ENCODE measurements around the gene TMEM63C.

TMEM63C gene, protein sequence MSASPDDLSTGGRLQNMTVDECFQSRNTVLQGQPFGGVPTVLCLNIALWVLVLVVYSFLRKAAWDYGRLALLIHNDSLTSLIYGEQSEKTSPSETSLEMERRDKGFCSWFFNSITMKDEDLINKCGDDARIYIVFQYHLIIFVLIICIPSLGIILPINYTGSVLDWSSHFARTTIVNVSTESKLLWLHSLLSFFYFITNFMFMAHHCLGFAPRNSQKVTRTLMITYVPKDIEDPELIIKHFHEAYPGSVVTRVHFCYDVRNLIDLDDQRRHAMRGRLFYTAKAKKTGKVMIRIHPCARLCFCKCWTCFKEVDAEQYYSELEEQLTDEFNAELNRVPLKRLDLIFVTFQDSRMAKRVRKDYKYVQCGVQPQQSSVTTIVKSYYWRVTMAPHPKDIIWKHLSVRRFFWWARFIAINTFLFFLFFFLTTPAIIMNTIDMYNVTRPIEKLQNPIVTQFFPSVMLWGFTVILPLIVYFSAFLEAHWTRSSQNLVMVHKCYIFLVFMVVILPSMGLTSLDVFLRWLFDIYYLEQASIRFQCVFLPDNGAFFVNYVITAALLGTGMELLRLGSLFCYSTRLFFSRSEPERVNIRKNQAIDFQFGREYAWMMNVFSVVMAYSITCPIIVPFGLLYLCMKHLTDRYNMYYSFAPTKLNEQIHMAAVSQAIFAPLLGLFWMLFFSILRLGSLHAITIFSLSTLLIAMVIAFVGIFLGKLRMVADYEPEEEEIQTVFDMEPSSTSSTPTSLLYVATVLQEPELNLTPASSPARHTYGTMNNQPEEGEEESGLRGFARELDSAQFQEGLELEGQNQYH

DNA sequence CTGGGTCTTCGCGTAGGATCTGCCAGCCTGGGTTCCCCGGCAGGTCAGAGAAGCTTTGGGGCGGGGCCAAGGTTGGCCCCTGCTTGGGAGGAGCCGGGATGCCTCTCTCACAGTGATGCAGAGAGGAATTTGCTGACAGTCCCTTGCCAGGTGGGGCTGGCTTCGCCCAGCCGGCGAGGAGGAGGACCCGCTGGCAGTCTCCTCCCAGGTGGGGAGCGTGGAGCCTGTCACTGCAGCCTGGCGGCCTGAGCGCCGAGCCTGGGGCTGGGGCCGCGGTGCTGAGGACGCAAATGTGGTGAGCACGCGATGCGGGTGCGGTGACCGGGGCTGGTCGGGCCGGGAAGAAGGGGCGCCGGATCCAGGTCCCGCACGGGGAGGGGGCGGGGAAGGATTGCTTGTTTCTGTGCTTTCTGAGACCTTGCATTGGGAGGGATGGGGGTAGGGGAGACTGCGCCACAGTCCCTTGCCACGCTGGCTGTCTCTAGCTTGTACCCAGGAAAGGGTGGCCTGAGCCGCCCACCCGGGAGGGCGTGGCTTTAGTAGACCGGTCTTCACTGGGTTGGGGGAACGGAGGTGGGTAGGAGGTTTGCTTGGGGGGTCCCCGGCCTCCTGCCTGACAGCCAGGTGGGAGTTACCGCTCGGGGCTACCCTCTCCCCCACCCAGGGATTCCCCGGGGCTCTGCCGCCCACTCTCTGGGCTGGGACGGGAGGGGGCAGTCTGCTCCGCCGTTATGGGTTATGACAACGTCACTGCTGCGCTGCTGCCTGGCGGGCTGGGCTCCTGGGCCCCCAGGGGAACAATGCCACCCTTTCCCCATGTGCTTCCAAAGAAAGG, at the start of gene TMEM63C:
Gene TMEM63C, plus strand, starts transcription at position 196 of the 835 bp plus-strand sequence. CDS start 37,016 bp downstream, outside the sequence.
- DNase-seq (ENCODE audit: low read depth) = no peak

DNA sequence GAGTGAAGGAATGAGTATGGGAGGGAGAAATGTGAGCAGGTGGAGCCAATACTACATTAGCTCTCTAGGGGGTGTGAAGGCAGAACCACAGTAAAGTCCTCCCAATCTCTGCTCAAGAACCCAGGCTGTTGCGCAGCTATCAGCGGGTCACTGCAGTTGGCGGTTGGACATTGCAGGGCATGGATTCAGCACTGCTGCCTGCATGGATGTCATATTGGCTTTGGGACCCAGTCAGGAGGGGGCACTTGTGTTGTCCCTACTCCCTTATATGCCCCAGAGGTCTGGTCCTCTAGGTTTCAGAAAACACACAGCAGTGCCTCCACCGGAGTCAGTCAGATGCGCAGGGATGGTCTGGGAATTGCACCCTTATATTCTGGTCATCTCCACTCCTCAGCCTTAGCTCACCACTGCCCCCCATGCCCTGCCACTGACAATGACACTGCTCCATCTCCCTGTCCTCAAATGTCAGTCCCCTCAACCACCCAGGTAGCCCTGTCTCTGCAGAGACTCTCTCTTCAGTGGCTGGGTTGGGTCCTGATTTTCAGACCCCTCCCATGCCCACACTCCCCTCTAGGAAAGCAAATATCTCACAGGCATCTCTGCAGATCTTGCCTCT, 49.6 kb upstream of the TMEM63C start:
- DNase-seq (ENCODE audit: low read depth) = no peak

DNA sequence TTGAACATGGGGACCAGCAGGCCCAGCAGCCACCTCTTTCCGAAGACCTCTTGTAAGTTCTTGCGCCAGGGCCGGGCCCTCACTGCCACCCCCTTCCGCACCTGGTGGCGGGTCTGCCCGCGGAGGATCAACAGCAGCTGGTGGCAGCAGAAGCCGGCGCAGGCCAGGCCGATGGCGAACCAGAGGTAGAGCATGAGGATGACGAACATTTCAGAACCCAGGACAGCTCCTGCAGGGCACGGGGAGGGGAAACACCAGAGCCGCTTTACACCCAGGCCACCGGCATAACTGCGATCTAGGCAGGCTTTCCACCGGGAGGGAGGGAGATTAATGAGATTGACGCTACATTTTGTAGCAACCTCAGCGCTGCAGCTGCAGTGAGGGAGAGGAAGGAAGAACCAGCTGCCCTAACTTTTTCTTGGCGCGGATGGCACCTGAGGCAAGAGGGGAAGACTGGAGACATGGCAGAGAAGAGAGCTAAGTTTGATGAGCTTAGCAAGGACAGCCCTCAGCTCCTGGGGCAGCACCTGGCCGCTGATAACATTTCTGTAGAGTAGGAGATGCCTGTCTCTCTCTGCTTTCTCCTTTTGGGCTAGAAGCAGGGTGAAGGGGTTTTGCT, 47.8 kb upstream of the TMEM63C start:
- no peak for DNase-seq (ENCODE audit: low read depth)

DNA sequence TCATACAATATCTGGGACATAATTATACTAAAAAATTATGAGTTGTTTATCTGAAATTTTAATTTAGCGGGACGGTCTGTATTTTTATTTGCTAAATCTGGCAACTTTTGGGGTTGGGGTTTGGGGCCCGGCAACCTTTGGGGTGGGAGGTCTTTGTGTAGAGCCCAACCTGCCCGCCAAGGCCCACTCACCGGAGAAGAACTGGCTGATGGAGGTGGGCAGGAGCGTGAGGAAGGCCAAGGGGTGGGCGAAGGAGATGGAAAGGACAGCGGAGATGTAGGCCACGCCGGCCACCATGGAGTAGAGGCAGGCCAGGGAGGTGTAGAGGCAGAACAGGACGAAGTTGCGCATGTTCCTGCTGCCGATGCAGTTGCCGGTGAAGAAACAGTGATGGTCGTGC, 42.6 kb upstream of the TMEM63C start:
- no peak for DNase-seq (ENCODE audit: low read depth)

DNA sequence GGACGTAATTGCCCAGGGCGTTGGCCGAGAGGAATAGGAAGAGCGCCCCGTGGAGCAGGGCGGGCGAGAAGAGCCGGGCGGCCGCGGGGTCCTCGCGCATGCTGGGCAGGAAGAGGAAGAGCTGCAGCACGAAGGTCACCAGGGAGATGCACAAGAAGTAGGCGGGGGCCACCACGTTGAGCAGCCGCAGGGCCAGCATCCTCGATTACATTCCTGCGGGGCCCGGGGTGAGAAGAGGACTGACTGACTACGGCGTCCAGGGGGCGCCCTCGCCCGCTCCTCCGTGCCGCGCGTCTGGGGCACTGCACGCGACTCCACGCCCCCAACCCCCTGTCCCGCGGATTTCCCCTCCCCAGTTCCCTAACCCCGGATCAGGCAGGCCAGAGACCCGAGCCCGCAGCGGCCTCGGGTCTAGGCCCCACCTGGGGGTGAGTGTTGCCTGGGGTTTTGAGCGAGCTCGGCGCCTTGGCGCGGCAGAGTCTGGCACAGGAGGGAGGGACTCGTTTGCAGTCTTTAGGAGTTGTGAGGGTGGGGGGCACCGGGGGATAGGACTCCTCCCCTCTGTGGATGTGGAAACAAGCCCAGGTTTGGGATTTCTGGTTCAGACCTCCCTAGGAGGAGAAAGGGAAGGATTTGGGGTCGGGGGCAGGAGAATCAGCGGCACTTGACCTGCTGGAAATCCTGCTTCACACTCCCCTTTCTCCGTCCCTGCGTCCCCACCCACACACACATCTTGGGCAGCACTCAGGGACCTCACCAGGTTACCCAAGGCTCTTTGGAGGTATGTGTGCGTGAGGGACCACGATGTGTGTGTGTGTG, 41.8 kb upstream of the TMEM63C start:
- no peak for DNase-seq (ENCODE audit: low read depth)

DNA sequence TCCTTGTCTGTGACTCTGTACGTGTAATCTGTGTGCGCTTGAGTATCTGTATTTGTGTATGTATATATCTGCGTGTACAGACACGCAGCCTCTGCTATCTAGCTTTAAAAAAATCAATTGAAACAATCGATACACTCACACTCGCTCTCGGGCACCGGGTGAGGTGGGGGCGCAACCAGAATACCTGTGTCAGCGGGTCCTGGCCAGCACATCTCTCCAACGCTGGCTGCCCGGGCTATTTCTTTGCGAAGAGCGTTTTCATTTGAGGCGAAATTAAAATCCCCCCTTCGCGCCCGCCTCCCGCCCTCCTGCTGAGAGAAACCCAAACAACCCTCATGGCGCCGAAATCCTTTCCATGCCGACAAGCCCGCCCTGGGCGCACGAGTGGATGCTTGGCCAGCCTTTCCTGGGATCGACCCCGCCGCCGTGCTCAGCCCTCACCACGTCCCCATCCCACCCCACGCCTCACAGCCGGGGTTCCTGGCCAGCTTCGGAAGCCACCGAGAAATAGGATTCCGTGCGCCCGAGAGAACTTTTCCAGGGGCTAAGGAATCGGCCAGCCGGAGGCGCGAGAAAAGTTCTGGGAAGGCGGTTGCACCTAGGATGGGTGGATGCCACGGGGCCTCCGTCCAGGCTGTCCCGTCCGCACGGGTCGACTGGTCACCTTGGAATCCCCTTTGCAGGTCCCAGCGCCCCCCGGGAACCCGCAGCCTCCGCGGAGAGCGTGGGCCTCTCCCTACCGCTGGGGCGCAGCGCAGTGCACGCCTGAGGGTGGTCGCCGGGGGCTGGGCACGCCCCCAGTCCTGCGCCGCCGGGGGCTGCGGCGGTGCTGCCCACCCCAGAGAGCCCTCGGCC, 41.0 kb upstream of the TMEM63C start:
- DNase-seq (ENCODE audit: low read depth) = no peak

DNA sequence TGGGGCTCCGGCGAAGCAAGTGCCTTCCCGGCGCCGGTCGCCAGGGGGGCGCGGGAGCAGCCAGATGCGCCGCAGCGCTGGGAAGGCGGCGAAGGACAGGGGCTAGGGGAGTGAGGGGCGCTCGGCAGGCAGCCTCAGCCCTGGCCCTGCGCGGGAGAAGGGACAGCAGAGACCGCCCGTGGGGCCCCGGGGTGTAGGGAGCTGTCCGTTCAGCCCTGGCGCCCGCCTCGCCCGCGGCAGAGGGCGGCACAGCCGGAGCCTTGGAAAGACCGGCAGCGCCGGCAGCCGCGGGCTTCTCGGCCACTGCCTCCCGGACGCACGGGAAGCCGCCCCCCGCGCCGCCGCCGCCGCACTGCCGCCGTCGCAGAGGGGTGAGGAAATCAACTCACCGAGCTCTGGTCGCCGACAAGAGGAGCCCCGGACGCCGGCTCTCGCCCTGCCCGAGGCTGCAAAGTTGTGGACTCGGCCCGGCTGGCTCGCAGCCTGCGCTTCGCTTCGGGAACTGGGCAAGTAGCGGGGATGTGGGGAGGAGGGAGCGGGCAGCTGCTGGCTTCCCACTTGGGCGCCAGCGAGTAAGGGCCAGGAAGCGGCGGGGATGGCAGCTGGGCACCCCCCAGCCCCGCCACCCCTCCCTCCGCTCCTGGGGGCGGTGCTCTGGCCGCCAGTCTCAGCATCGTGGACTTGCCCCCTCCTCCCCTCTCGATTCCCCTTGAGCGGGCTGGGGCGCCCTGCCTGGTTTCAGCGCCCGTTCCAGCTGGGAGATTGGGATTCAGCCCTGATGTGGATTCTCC, 40.2 kb upstream of the TMEM63C start, which contains the start of gene ZDHHC22:
Gene ZDHHC22, minus strand, starts transcription at position 578 of the 791 bp plus-strand sequence. CDS start 2,053 bp downstream, outside the sequence.
- DNase-seq (ENCODE audit: low read depth) = no peak

DNA sequence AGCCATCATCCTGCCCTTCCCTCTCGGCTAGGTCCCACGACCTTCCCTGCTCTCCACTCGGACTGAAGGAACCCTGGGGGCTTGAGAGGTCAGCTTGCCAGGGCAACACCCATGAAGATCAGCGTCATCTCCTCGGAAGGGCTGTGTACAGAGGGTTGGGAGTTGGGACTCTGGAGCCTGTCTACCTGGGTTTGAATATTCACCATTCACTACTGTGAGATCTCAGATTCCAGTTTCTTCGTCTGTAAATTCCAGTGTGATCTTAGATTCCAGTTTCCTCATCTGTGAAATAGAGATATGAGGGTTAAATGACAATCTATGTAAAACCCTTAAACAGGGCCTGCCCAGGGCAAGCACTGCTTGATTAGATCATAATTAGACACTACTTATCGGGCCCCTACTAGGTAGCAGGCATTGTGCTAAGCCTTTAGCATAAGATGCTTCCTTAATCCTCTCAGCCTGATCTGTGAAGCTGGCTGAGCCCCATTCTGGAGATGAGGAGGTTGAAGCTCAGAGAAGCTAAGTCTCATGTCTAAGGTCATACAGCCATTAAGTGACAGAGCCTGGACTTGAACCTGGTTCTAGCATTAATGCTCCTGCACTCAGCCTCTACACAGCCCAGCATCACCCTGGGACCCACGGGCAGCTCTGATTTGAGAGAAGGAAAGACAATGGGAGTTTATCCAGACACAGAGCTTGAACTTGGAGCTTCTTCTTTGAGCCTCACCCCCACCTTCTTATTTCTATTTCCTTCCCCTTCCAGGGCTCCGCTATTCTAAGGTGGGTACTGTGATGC, 39.4 kb upstream of the TMEM63C start:
- no peak for DNase-seq (ENCODE audit: low read depth)

DNA sequence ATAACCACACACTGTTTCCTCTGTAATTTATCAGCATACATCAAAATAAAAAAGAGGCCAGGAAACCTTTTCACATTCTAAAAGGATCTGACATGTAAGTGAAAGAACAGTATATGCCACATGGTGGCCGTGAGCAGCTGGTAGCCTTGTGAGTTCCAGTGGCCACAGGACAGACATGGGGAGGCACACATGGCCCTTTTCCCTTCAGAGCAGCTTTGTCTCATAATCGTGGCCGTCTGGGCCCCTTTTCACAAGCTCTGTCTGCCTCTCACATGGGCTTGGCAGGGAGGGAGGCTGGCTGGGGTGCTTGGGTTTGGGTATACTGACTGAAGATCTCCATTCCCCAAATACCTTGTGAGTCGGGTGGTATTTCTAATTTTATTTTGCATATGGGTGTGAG, 38.5 kb upstream of the TMEM63C start:
- DNase-seq (ENCODE audit: low read depth) = no peak

DNA sequence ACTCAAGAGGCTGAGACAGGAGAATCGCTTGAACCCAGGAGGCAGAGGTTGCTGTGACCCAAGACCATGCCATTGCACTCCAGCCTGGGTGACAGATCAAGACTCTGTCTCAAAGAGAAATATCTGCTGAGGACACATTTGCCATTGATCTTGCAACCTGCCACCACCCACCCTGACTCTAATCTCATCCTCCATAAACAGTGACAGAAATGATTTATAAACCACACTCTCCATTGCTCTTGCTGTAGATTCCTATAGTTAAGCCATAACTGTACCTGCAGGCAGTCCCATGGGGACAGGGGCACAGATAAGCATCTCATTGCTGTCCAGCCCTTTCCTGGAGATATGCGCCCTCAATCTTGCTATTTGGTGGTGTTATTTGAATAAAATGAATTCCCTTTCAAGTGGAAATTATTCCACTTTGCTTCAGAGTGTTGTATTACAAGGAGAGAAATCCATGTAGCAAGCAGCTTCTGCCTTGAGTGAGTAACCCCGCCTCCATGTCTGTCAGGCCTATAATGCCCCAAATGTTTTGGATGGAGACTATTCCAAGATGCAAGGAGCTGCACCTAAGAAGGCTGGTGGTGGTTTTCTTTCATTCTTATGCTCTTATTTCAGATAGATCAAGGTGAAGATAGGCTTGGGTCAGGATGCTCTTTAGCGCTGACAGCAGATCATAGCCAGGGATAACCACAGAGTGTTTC, 37.0 kb upstream of the TMEM63C start:
- DNase-seq (ENCODE audit: low read depth) = no peak

DNA sequence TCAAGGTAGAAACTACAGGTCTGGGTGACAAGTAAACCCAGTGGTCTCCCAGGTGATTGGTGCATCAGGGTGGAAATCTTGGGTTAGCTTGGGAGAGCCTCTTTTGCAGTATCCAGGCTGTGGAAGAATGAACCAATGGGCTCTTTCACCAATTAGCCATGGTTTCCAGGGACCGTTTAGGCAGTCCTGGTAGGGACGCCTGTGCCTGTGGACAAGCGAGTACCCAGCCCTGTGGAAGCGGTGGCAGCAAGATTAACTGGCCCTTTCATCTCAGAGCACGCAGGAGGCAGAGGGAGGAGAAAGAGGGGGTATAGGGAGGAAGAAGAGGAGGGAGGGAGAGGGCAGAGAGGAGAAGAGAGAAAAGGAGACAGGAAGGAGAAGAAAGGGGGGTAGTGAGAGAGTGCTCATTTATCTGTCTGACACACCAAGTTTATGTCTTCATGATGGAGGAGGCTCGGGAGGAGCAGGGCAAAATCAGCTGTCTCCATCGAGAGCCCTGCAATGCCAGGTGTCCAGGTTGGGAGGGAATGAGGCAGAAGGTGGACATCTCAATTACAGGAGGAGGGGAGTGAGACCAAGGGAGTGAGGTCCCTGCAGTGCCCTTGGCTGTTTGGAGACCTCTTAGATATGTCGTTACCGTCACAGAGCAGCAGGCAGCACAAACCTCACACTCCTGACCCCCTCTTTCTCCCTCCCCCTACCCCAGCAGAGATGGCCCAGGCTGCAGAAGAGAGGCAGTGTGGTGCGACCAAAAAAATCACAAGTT, 35.4 kb upstream of the TMEM63C start:
- no peak for DNase-seq (ENCODE audit: low read depth)

DNA sequence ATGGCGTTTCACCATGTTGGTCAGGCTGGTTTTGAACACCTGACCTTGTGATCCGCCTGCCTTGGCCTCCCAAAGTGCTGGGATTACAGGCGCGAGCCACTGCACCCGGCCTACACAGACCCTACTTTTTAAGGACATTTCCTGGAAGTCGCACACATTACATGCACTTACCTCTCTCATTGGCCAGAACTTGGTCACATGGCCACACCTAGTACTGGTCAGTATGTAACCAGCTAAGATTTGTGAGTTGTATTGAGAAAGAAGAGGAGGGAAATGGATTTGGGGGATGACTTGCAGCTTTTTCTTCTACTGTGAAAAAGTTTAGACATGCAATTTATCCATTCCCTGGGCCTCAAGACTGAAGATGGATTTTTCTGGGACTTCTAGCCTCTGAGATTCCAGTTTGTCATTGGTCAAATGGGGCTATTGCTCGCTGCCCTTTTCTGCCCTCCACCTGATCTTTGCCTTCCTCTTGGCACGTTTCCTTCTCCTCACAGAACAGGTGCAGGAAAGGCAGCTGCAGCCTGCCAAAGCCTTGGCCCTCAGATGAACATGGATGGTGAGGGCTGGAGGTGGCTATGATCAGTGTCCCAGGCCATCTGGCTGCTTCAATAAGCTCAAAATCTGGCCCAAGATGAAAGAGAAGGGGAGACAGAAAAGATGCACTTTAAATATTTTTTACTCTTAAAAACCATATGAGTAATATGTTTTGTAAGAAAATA, 32.9 kb upstream of the TMEM63C start:
- no peak for DNase-seq (ENCODE audit: low read depth)

DNA sequence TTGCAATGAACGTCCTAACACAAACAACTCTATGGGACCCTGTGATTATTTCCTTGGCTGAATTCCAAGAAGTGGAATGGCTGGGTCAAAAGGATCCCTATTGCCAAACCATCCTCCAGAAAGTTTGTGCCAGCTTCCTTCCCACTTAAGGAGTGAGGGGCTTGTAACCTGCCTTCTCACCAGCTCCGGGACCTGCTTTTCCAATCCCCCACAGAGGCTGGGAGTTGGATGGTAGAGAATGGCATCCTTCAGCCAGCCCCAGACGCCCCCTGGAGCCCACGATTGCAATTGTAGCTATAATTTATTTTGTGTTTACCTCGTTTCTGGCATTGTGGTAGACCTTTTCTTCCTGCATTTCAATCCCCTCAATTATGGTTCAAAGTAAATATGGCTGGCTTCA, 30.4 kb upstream of the TMEM63C start:
- DNase-seq (ENCODE audit: low read depth) = no peak

DNA sequence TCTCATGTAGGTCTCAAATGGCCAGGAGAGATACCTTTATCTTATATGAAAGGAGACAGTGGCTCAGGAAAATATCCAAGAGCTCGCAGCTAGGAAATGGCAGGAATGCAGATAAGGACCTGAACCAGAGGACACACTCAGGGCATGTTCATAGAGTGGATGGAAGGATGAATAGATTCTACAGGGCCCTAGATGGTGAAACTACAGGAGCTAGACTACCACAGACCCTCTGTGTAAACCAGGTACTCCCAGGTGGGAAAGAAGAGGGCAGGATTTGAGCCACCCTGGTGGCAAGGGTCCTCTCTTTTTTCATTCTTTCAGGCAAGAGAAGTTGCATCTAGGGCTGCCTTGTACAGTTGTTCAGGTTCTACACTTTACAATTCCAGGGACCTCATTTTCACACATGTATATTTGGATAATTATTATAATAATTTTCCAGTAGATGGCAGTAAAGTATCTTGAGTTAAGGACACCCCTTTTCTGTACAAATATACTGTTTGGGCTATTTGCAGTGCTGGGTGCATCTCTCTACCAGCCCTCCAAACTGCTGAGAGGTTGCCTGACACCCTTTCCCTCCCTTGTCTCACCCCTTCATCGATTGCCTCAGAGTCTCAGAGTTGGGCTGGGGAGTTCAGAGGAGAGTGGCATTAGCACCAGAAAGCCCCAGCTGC, 29.5 kb upstream of the TMEM63C start:
- DNase-seq (ENCODE audit: low read depth) = no peak

DNA sequence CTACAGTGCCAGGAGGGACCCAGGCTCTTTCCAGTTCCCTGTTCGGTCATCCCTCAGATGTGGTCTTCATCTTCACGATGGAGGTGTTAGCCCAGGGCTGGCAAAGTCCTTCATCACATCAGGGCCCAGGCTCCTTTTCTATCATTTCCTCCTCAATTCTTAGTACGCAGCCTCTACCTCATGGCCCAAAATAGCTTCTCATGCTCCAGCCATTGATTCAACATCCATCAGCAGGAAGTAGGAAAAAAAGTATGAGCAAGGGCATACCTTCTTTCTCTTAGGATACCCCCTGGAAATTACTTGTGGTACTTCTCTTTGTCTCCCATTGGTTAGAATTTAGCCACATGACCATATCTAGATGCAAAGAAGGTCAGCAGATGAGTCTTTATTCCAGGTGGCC, 27.8 kb upstream of the TMEM63C start:
- DNase-seq (ENCODE audit: low read depth) = no peak
